B cell (primary cell): ENCODE data around the gene DTX4.

Experiments
- CTCF ChIP-seq: fragments of 200-600 bp; IDR thresholded peaks from one replicate; pipeline ENCODE4 v1.8.0; 2022; ENCODE audit warnings: antibody characterized with exemption, mild to moderate bottlenecking
- EZH2 ChIP-seq: IDR thresholded peaks from 2 replicates; pipeline ENCODE4 v1.6.1; 2012; ENCODE audit warnings: borderline replicate concordance, low read depth, mild to moderate bottlenecking, moderate library complexity, low read length; ENCODE audit not compliant: insufficient read depth, poor library complexity, severe bottlenecking

- no peak for TF ChIP-seq CTCF
- TF ChIP-seq EZH2 = no peak
These were observed 51.7 kb downstream of the DTX4 start for GRCh38 chr11:59223611-59224010.
